ENCODE results near the gene HSFX1. TPM values are rescaled to one million over a fixed set of nuclear protein-coding genes. Genes with fewer than 3 reads are reported as not detected.
"Not testable (repeated sequence)": the region's sequence is repeated elsewhere in the genome, so short reads cannot be mapped to it uniquely, and the experiment has no call there.

The HSFX1 gene, protein sequence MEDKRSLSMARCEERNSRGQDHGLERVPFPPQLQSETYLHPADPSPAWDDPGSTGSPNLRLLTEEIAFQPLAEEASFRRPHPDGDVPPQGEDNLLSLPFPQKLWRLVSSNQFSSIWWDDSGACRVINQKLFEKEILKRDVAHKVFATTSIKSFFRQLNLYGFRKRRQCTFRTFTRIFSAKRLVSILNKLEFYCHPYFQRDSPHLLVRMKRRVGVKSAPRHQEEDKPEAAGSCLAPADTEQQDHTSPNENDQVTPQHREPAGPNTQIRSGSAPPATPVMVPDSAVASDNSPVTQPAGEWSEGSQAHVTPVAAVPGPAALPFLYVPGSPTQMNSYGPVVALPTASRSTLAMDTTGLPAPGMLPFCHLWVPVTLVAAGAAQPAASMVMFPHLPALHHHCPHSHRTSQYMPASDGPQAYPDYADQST
- 0.21 and 0.37 TPM in 2 replicates for polyA plus RNA-seq (2011; rRNA removed)
- 0.91 and 1.1 TPM in 2 replicates for polyA minus RNA-seq (2011; rRNA and poly(A)+ RNA removed)

DNA sequence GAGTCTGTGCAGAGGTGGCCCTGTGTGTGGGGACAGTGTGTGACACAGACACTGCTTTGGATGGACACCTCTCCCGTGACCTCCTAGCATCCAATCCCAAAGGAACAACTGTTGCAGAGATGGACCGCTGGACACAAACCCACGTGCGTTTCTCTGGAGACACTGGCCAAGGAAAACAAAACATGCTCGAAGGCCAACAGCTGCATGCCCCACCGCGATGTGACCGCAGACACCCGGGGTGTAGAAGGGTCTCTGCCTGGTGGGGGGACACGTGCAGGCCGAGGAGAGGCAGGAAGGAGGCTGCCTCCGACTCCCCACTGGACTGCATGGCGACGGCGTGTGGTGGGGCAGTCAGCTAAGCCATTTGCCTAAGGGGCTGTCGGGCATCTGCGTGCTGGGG lies at the start of gene HSFX1:
Gene HSFX1 (plus strand): TSS at position 301 of the 400 bp plus-strand sequence. CDS start 614 bp downstream, outside the sequence.
- H3K9me3 ChIP-seq (ENCODE audit: control insufficient read depth, insufficient read depth, low read length); CTCF ChIA-PET; DNase-seq (ENCODE audit: low read depth, low spot score); H3K27ac ChIP-seq (ENCODE audit: low read depth, low read length); H3K27me3 ChIP-seq (ENCODE audit: control insufficient read depth, insufficient read depth, low read length); POLR2A ChIA-PET; H3K4me3 ChIP-seq (ENCODE audit: low read depth, low read length): not testable (repeated sequence)

DNA sequence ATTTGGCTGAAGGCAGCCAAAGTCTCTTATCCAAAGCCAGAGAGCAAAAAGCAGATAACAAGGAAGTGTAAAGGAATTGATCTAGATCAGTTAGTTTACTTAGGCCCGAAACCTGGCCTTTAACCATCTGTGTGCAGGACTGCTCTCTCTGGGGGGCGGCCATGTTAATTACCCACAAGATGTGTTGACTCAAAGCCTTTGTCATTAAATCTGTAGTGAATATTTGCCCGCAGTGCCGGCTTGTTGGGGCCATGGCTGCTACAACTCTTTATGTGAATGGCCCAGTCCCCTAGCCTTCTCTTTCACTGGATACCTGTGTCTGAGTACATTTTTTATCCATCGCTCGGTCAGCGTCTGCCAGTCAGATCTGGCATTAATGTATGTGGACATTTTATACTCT lies 46.6 kb upstream of the HSFX1 start:
- H3K9me3 ChIP-seq (ENCODE audit: control insufficient read depth, insufficient read depth, low read length); H3K27ac ChIP-seq (ENCODE audit: low read depth, low read length); H3K4me3 ChIP-seq (ENCODE audit: low read depth, low read length); DNase-seq (ENCODE audit: low read depth, low spot score); POLR2A ChIA-PET; H3K27me3 ChIP-seq (ENCODE audit: control insufficient read depth, insufficient read depth, low read length); CTCF ChIA-PET: not testable (repeated sequence)

DNA sequence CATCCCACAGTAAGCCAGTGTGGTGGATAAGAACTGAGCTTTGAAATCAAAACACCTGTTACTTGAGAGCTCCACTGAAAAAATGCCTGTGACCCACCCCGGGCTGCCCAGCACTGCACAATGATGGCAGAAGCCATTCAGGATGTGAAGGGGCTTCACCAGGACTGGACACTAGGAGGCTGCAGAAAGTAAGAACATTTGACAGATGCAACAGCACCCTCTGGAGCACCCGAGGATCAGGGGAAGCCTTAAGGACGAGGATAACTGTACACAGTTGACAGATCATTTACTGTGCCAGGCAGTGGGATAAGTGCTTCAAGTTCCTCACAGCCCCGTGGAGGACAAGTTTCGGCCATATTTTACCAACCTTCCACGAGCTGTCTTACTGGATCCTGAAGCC lies 31.6 kb upstream of the HSFX1 start:
- H3K4me3 ChIP-seq (ENCODE audit: low read depth, low read length); H3K9me3 ChIP-seq (ENCODE audit: control insufficient read depth, insufficient read depth, low read length); H3K27ac ChIP-seq (ENCODE audit: low read depth, low read length); CTCF ChIA-PET; H3K27me3 ChIP-seq (ENCODE audit: control insufficient read depth, insufficient read depth, low read length); POLR2A ChIA-PET; DNase-seq (ENCODE audit: low read depth, low spot score): not testable (repeated sequence)

DNA sequence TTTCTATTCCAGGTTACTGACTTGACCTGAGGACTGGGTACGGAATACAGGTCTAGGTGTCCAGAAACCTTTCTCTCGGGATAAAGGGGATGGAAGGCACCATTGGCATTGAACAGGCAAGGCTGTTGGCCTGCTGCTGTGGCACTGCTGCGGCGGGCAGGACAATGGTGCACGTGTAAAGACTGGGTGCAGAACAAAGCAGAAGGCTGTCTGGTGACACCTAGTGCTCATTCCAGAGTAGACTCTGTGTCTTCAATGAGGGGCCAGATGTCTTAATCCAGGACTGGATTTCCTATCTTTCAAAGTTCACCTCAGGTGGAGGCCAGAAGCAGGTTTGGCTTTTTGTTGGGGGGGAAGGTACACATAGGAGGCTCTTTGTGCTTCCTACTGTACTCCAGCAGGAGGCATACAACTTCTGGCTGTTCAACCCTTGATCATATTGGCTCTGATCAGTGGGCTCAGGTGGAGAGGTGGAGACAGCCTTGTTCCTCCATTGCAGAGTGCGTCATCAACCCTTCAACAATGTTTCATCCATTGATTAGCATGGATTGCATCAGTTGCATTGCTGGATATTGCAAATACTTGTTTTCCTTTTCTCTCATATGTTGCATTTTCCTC lies 27.4 kb upstream of the HSFX1 start:
- H3K9me3 ChIP-seq (ENCODE audit: control insufficient read depth, insufficient read depth, low read length); POLR2A ChIA-PET; H3K4me3 ChIP-seq (ENCODE audit: low read depth, low read length); DNase-seq (ENCODE audit: low read depth, low spot score); H3K27me3 ChIP-seq (ENCODE audit: control insufficient read depth, insufficient read depth, low read length); H3K27ac ChIP-seq (ENCODE audit: low read depth, low read length); CTCF ChIA-PET: not testable (repeated sequence)

DNA sequence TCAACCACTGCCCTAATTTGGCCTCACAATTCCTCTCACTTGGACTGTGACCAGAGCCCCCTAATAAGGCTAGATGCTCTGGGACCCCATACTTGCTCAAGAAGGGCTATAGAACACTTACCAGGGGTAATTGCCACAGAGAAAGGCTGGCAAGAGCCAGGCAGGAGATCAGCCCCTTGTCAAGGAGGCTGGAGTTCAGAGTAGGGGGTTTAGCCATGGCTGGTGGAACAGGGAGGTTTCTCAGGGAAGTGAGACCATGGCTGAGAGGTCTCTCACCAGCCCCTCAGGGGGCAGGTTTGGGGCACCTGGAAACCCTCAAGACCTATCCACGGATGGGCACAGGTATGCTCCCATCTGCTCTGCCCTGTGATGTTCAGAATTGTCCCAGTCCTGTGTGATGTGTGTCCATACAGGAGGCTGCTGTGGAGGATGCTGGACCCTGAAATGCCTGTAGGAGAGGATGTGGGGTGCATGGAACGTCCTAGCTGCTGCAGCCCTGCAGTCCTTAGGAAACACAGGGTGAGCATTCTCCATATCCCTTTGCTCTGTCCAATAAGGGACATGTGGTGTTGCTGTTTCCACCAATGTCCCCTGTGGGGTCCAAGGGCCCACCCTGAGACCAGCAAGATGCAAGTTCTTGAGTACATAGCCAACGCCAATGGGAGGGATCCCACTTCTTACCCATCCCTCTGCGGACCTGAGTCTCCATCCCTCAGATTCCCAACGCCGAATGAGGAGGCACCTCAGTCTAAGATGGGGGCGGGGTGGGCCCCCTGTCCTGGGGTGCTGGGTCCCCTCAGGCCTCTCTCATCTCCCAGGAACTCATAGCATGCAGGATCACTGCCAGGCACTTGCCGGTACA lies 16.4 kb upstream of the HSFX1 start:
- TF ChIP-seq, protein P1, sequence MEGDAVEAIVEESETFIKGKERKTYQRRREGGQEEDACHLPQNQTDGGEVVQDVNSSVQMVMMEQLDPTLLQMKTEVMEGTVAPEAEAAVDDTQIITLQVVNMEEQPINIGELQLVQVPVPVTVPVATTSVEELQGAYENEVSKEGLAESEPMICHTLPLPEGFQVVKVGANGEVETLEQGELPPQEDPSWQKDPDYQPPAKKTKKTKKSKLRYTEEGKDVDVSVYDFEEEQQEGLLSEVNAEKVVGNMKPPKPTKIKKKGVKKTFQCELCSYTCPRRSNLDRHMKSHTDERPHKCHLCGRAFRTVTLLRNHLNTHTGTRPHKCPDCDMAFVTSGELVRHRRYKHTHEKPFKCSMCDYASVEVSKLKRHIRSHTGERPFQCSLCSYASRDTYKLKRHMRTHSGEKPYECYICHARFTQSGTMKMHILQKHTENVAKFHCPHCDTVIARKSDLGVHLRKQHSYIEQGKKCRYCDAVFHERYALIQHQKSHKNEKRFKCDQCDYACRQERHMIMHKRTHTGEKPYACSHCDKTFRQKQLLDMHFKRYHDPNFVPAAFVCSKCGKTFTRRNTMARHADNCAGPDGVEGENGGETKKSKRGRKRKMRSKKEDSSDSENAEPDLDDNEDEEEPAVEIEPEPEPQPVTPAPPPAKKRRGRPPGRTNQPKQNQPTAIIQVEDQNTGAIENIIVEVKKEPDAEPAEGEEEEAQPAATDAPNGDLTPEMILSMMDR (IDR thresholded peaks at IDR 0.05; ENCODE audit: low read depth, low read length): no peak
- CTCF ChIA-PET: no interaction called here
- no peak for DNase-seq (ENCODE audit: low read depth, low spot score)
- Histone ChIP-seq H3K9me3 (ENCODE audit: control insufficient read depth, insufficient read depth, low read length) (no peaks in the 10 kb centered on the region), H3K4me3 (ENCODE audit: low read depth, low read length) (no peak overlapping the region), H3K27ac (ENCODE audit: low read depth, low read length) (no peak overlapping the region), H3K27me3 (ENCODE audit: control insufficient read depth, insufficient read depth, low read length) (no peaks in the 10 kb centered on the region)
- POLR2A ChIA-PET: no interaction called here

DNA sequence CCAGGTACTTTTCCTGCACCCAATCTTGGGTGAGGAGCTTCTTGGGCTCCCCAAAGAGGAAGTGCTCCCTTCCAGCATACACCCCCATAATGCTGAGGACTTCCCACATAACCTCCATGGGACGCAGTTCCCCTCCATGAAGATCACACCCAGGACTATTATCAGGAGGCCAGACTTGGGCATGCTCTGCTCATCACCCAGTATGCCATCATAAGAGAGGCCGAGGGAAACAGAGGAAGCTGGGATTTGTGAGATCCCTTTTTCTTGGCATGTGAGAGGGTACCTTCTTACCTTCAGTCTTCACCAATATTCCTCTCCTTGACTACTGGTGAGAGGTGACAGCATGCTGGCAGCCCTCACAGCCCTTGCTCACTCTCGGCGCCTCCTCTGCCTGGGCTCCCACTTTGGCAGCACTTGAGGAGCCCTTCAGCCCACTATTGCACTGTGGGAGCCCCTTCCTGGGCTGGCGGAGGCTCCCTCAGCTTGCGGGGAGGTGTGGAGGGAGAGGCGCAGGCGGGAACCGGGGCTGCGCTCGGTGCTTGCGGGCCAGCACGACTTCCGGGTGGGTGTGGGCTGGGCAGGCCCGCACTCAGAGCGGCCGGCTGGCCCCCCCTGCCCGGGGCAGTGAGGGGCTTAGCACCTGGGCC lies 15.7 kb upstream of the HSFX1 start:
- TF ChIP-seq, protein P1 (IDR thresholded peaks at IDR 0.05; ENCODE audit: low read depth, low read length): no peak
- ChIA-PET POLR2A (no interaction called here), CTCF (no interaction called here)
- Histone ChIP-seq H3K27ac (ENCODE audit: low read depth, low read length) (no peak overlapping the region), H3K27me3 (ENCODE audit: control insufficient read depth, insufficient read depth, low read length) (no peaks in the 10 kb centered on the region), H3K4me3 (ENCODE audit: low read depth, low read length) (no peak overlapping the region), H3K9me3 (ENCODE audit: control insufficient read depth, insufficient read depth, low read length) (no peaks in the 10 kb centered on the region)
- no peak for DNase-seq (ENCODE audit: low read depth, low spot score)

DNA sequence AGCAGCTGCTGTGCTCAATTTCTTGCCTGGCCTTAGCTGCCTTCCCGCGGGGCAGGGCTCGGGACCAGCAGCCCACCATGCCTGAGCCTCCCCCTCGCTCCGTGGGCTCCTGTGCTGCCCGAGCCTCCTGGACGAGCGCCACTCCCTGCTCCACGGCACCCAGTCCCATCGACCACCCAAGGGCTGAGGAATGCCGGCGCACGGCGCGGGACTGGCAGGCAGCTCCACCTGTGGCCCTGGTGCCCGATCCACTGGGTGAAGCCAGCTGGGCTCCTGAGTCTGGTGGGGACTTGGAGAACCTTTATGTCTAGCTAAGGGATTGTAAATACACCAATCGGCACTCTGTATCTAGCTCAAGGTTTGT lies 15.2 kb upstream of the HSFX1 start:
- H3K27ac ChIP-seq (ENCODE audit: low read depth, low read length); H3K9me3 ChIP-seq (ENCODE audit: control insufficient read depth, insufficient read depth, low read length); H3K27me3 ChIP-seq (ENCODE audit: control insufficient read depth, insufficient read depth, low read length); POLR2A ChIA-PET; DNase-seq (ENCODE audit: low read depth, low spot score); H3K4me3 ChIP-seq (ENCODE audit: low read depth, low read length); CTCF ChIA-PET: not testable (repeated sequence)
